ENCODE data around the gene ACACA. TPM values are rescaled to one million over a fixed set of nuclear protein-coding genes. Genes with fewer than 3 reads are reported as not detected.

The ACACA gene
- total RNA-seq, 1 donor from 2014 or later: 145 TPM

- H3K4me3 Mint-ChIP-seq (ENCODE audit: unreplicated experiment): no peak overlapping the region
- peaks cover 8% of the 10 kb centered on the region for H3K36me3 Mint-ChIP-seq (ENCODE audit: unreplicated experiment)
- no peaks in the 10 kb centered on the region for H3K27me3 Mint-ChIP-seq (ENCODE audit: unreplicated experiment)
- no peak overlapping the region for H3K27ac Mint-ChIP-seq (ENCODE audit: unreplicated experiment)
- no peak for DNase-seq
- TF ChIP-seq, protein P1, sequence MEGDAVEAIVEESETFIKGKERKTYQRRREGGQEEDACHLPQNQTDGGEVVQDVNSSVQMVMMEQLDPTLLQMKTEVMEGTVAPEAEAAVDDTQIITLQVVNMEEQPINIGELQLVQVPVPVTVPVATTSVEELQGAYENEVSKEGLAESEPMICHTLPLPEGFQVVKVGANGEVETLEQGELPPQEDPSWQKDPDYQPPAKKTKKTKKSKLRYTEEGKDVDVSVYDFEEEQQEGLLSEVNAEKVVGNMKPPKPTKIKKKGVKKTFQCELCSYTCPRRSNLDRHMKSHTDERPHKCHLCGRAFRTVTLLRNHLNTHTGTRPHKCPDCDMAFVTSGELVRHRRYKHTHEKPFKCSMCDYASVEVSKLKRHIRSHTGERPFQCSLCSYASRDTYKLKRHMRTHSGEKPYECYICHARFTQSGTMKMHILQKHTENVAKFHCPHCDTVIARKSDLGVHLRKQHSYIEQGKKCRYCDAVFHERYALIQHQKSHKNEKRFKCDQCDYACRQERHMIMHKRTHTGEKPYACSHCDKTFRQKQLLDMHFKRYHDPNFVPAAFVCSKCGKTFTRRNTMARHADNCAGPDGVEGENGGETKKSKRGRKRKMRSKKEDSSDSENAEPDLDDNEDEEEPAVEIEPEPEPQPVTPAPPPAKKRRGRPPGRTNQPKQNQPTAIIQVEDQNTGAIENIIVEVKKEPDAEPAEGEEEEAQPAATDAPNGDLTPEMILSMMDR (IDR thresholded peaks at IDR 0.05; ENCODE audit: partially characterized antibody, unreplicated experiment): no peak
- H3K4me1 Mint-ChIP-seq (ENCODE audit: low read depth, unreplicated experiment): peaks cover 5% of the 10 kb centered on the region
- H3K9me3 Mint-ChIP-seq (ENCODE audit: unreplicated experiment): no peaks in the 10 kb centered on the region
Observed at GRCh38 chr17:37284191-37284590, 122.4 kb downstream of the ACACA start.

DNA sequence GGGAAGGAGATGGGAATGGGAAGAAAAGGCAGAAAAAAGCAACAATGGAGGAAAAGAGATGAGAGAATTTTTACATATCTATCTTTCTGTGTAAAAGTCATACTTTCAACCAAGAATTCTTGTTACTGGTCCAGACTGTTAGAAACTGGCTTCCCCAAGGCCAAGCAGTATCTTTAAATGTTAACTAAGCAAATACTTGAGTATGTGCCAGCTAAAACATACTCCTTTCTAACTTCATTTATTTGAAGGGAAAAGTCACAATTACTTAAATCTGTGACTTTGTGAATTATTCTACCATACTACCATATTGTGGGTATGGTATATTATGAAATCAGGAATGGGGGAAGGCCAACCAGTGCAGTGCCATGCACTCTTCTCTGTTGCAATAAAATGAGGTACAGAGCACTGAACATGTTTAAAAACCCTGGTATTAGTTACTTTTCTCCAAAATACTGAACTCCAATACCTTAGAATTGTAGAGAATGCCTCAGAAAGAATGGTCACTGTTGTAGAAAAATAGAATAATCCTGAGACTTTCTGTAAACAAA, 123.1 kb downstream of the ACACA start:
- no peak for DNase-seq
- H3K4me1 Mint-ChIP-seq (ENCODE audit: low read depth, unreplicated experiment): peaks cover 5% of the 10 kb centered on the region
- H3K9me3 Mint-ChIP-seq (ENCODE audit: unreplicated experiment): no peaks in the 10 kb centered on the region
- H3K4me3 Mint-ChIP-seq (ENCODE audit: unreplicated experiment): no peak overlapping the region
- no peaks in the 10 kb centered on the region for H3K27me3 Mint-ChIP-seq (ENCODE audit: unreplicated experiment)
- no peak overlapping the region for H3K27ac Mint-ChIP-seq (ENCODE audit: unreplicated experiment)
- TF ChIP-seq, protein P1 (IDR thresholded peaks at IDR 0.05; ENCODE audit: partially characterized antibody, unreplicated experiment): no peak
- peaks cover 8% of the 10 kb centered on the region for H3K36me3 Mint-ChIP-seq (ENCODE audit: unreplicated experiment)

DNA sequence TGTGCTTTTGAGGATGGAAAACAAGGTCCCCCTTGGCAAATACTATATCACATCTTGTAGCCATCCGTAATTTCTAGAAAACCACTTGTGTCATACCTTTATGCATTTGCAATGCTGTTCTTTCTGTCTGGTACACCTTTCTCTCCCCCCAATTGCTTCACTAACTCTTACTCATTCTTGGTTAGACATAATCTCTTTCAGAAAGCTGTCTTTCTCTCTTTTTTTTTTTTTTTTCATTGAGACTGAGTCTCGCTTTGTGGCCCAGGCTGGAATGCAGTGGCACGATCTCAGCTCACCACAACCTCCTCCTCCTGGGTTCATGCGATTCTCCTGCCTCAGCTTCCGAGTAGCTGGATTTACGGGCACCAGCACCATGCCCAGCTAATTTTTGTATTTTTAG, 125.8 kb downstream of the ACACA start:
- H3K27me3 Mint-ChIP-seq (ENCODE audit: unreplicated experiment): no peaks in the 10 kb centered on the region
- TF ChIP-seq, protein P1 (IDR thresholded peaks at IDR 0.05; ENCODE audit: partially characterized antibody, unreplicated experiment): no peak
- no peaks in the 10 kb centered on the region for H3K9me3 Mint-ChIP-seq (ENCODE audit: unreplicated experiment)

GRCh38 chr17:37278247-37278894, 128.3 kb downstream of the ACACA start:
- H3K27ac Mint-ChIP-seq (ENCODE audit: unreplicated experiment): no peak overlapping the region
- no peaks in the 10 kb centered on the region for H3K27me3 Mint-ChIP-seq (ENCODE audit: unreplicated experiment)
- H3K9me3 Mint-ChIP-seq (ENCODE audit: unreplicated experiment): no peaks in the 10 kb centered on the region
- DNase-seq: no peak
- H3K4me1 Mint-ChIP-seq (ENCODE audit: low read depth, unreplicated experiment): peaks cover 19% of the 10 kb centered on the region
- H3K4me3 Mint-ChIP-seq (ENCODE audit: unreplicated experiment): no peak overlapping the region
- TF ChIP-seq, protein P1 (IDR thresholded peaks at IDR 0.05; ENCODE audit: partially characterized antibody, unreplicated experiment): no peak
- H3K36me3 Mint-ChIP-seq (ENCODE audit: unreplicated experiment): peaks cover 8% of the 10 kb centered on the region

More for the DNA sequence above, 125.8 kb downstream of the ACACA start:
- no peak overlapping the region for H3K27ac Mint-ChIP-seq (ENCODE audit: unreplicated experiment)
- peaks cover 11% of the 10 kb centered on the region for H3K4me1 Mint-ChIP-seq (ENCODE audit: low read depth, unreplicated experiment)
- H3K4me3 Mint-ChIP-seq (ENCODE audit: unreplicated experiment): no peak overlapping the region
- no peak for DNase-seq
- peaks cover 8% of the 10 kb centered on the region for H3K36me3 Mint-ChIP-seq (ENCODE audit: unreplicated experiment)

DNA sequence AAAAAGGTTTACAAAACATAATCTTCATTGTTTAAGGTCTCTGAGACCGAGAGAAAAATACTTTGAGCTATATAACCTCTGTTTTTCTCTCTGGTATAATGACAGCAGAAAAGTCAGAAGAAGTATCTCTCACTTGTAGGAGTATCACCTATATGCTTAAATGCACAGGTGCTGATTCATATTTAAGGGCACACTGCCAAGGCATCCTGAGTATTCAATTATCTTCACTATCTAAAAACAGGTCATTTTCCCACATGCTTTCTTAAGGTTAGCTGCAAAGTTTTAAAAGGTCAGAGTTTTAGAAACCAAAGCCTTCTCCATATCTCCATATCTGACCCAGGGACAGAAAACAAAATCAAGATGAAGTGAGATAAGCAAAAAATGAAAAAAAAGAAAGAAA, 130.2 kb downstream of the ACACA start:
- TF ChIP-seq, protein P1 (IDR thresholded peaks at IDR 0.05; ENCODE audit: partially characterized antibody, unreplicated experiment): no peak
- no peak for DNase-seq
- Mint-ChIP-seq H3K36me3 (ENCODE audit: unreplicated experiment) (no peaks in the 10 kb centered on the region), H3K4me1 (ENCODE audit: low read depth, unreplicated experiment) (peaks cover 23% of the 10 kb centered on the region), H3K9me3 (ENCODE audit: unreplicated experiment) (no peaks in the 10 kb centered on the region), H3K27ac (ENCODE audit: unreplicated experiment) (no peak overlapping the region), H3K4me3 (ENCODE audit: unreplicated experiment) (no peak overlapping the region), H3K27me3 (ENCODE audit: unreplicated experiment) (no peaks in the 10 kb centered on the region)
